Ishikawa (cell line): ENCODE results near the gene IPCEF1.

ENCODE experiments used
- CEBPB ChIP-seq: IDR thresholded peaks from 2 replicates; pipeline ENCODE4 v1.6.1; 2012
- CREB1 ChIP-seq: IDR thresholded peaks from 2 replicates; pipeline ENCODE4 v1.6.1; 2012; ENCODE audit warnings: low read depth
- EP300 ChIP-seq: IDR thresholded peaks from 2 replicates; pipeline ENCODE4 v1.6.1; 2012; ENCODE audit warnings: borderline replicate concordance
- FOXM1 ChIP-seq: IDR thresholded peaks from 2 replicates; pipeline ENCODE4 v1.6.1; 2012; ENCODE audit warnings: low read depth, borderline replicate concordance
- NFIC ChIP-seq: IDR thresholded peaks from 2 replicates; pipeline ENCODE4 v1.6.1; 2012
- RAD21 ChIP-seq: IDR thresholded peaks from 2 replicates; pipeline ENCODE4 v1.6.1; 2012; ENCODE audit warnings: low read depth
- TAF1 ChIP-seq: IDR thresholded peaks from 2 replicates; pipeline ENCODE4 v1.6.1; 2012; ENCODE audit warnings: low read depth, mild to moderate bottlenecking
- TCF12 ChIP-seq: IDR thresholded peaks from 2 replicates; pipeline ENCODE4 v1.6.1; 2012; ENCODE audit warnings: low read depth
- TEAD4 ChIP-seq: IDR thresholded peaks from 2 replicates; pipeline ENCODE4 v1.6.1; 2012
- YY1 ChIP-seq: IDR thresholded peaks from 2 replicates; pipeline ENCODE4 v1.6.1; 2012; ENCODE audit warnings: low read depth
- ZBTB7A ChIP-seq: IDR thresholded peaks from 2 replicates; pipeline ENCODE4 v1.6.1; 2012; ENCODE audit warnings: low read depth
- TF ChIP-seq, protein P1 (sequence below): IDR thresholded peaks from 2 replicates; pipeline ENCODE4 v1.6.1; 2012
- TF ChIP-seq, protein P2 (sequence below): IDR thresholded peaks from 2 replicates; pipeline ENCODE4 v1.6.1; 2012; ENCODE audit warnings: low read depth, mild to moderate bottlenecking
- TF ChIP-seq, protein P3 (sequence below): IDR thresholded peaks from 2 replicates; pipeline ENCODE4 v1.6.1; 2012

DNA sequence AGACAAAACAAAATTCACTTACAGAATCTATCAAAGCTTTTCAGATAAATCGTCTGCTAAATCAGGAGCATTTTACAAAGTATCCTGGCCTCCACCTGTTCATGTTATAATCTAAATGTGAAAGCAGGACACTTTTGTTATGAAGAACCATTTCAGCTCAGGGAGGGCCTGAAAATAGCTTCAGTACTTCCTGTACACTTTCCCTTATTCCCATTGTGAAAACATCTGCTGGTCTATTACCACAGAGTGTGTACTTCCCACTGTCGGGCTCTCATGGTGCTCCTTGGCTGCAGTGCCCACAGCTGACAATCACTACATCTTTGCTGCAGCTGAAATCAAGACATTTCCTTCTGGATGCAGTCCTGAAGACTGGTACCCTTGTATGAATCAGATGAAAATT lies 189.5 kb downstream of the IPCEF1 start:
- TF ChIP-seq, protein P1, sequence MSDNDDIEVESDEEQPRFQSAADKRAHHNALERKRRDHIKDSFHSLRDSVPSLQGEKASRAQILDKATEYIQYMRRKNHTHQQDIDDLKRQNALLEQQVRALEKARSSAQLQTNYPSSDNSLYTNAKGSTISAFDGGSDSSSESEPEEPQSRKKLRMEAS: no peak
- no peak for TF ChIP-seq EP300
- no peak for TF ChIP-seq FOXM1
- no peak for TF ChIP-seq CEBPB
- TF ChIP-seq, protein P2, sequence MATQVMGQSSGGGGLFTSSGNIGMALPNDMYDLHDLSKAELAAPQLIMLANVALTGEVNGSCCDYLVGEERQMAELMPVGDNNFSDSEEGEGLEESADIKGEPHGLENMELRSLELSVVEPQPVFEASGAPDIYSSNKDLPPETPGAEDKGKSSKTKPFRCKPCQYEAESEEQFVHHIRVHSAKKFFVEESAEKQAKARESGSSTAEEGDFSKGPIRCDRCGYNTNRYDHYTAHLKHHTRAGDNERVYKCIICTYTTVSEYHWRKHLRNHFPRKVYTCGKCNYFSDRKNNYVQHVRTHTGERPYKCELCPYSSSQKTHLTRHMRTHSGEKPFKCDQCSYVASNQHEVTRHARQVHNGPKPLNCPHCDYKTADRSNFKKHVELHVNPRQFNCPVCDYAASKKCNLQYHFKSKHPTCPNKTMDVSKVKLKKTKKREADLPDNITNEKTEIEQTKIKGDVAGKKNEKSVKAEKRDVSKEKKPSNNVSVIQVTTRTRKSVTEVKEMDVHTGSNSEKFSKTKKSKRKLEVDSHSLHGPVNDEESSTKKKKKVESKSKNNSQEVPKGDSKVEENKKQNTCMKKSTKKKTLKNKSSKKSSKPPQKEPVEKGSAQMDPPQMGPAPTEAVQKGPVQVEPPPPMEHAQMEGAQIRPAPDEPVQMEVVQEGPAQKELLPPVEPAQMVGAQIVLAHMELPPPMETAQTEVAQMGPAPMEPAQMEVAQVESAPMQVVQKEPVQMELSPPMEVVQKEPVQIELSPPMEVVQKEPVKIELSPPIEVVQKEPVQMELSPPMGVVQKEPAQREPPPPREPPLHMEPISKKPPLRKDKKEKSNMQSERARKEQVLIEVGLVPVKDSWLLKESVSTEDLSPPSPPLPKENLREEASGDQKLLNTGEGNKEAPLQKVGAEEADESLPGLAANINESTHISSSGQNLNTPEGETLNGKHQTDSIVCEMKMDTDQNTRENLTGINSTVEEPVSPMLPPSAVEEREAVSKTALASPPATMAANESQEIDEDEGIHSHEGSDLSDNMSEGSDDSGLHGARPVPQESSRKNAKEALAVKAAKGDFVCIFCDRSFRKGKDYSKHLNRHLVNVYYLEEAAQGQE: no peak
- TF ChIP-seq TCF12: no peak
- TF ChIP-seq YY1: no peak
- TF ChIP-seq NFIC: no peak
- TF ChIP-seq TAF1: no peak
- TF ChIP-seq ZBTB7A: no peak
- TF ChIP-seq CREB1: no peak
- no peak for TF ChIP-seq RAD21
- TF ChIP-seq, protein P3, sequence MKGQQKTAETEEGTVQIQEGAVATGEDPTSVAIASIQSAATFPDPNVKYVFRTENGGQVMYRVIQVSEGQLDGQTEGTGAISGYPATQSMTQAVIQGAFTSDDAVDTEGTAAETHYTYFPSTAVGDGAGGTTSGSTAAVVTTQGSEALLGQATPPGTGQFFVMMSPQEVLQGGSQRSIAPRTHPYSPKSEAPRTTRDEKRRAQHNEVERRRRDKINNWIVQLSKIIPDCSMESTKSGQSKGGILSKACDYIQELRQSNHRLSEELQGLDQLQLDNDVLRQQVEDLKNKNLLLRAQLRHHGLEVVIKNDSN: no peak
- TF ChIP-seq TEAD4: no peak
